AG10803 (cell line): ENCODE measurements around the gene WDR12.
A peak's percentile ranks its signal among the peaks of the same experiment; 100 is the strongest.

Experiments used
- DNase-seq: peaks from one replicate; pipeline ENCODE4 v3.0.0; 2010; ENCODE audit warnings: low read depth
- H3K4me3 ChIP-seq: 2 replicates; pipeline ENCODE4 v1.5.1; 2011; ENCODE audit warnings: mild to moderate bottlenecking, low read length, control low read depth
- CTCF ChIP-seq: conservative IDR thresholded peaks from 2 replicates; pipeline ENCODE4 v1.5.1; 2011; ENCODE audit warnings: mild to moderate bottlenecking, low read length, control low read depth, inconsistent platforms

WDR12 gene

GRCh38 chr2:202831242-202832220 lies 79.9 kb downstream of the WDR12 start:
- peak; percentile 83 for TF ChIP-seq CTCF
- no peak overlapping the region for H3K4me3 ChIP-seq
- DNase-seq: peak; percentile 58

- DNase-seq: peak; percentile 15
- no peak overlapping the region for H3K4me3 ChIP-seq
- TF ChIP-seq CTCF: no peak
Observed at GRCh38 chr2:202824901-202825300, 86.6 kb downstream of the WDR12 start.
